SU-DHL-6 (cell line): ENCODE data around the gene HSPA12A.

ENCODE experiments used
- EZH2phosphoT487 ChIP-seq: fragments of 200-600 bp; sonication (generic), shearing (Covaris generic); conservative IDR thresholded peaks from 2 replicates; pipeline ENCODE4 v1.6.1; 2018; ENCODE audit warnings: mild to moderate bottlenecking, antibody characterized with exemption, low read length, moderate library complexity, mixed read lengths
- TF ChIP-seq, protein P1 (sequence below): fragments of 200-600 bp; sonication (generic); IDR thresholded peaks from one replicate; pipeline ENCODE4 v1.5.1; 2017; ENCODE audit warnings: antibody characterized with exemption, mild to moderate bottlenecking, low read length, moderate library complexity; ENCODE audit not compliant: insufficient read depth, poor library complexity, severe bottlenecking

DNA sequence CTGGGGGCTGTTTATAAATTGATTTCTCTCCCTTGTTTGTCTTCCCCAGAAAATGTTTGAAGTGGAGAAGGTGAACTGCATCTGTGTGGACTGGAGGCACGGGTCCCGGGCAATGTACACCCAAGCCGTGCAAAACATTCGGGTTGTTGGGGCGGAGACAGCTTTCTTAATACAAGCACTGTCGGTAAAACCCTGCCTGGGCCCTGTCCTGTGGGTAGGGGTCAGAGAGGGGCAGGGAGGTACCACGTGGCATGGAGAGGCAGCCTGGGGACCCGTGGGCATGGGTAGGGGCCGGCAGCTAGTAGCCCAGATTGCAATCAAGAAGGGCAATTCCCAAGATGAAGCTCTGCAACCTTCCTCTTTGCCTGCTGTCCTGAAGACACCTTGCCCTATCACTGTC, 115.6 kb downstream of the HSPA12A start:
- TF ChIP-seq, protein P1, sequence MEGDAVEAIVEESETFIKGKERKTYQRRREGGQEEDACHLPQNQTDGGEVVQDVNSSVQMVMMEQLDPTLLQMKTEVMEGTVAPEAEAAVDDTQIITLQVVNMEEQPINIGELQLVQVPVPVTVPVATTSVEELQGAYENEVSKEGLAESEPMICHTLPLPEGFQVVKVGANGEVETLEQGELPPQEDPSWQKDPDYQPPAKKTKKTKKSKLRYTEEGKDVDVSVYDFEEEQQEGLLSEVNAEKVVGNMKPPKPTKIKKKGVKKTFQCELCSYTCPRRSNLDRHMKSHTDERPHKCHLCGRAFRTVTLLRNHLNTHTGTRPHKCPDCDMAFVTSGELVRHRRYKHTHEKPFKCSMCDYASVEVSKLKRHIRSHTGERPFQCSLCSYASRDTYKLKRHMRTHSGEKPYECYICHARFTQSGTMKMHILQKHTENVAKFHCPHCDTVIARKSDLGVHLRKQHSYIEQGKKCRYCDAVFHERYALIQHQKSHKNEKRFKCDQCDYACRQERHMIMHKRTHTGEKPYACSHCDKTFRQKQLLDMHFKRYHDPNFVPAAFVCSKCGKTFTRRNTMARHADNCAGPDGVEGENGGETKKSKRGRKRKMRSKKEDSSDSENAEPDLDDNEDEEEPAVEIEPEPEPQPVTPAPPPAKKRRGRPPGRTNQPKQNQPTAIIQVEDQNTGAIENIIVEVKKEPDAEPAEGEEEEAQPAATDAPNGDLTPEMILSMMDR, result no peak
- no peak for TF ChIP-seq EZH2phosphoT487
